IMR-90 (cell line): ENCODE results near the gene RGS14.

Experiments
- CEBPB ChIP-seq: IDR thresholded peaks from 2 replicates; pipeline ENCODE4 v1.6.1; 2012; ENCODE audit warnings: low read depth, low read length, improper control_type of control experiment
- POLR2A ChIP-seq: IDR thresholded peaks from 2 replicates; pipeline ENCODE4 v1.6.1; 2012; ENCODE audit warnings: mild to moderate bottlenecking, low read depth, low read length
- TF ChIP-seq, protein P1 (sequence below): conservative IDR thresholded peaks from 2 replicates; pipeline ENCODE4 v1.5.1; 2012; ENCODE audit warnings: mild to moderate bottlenecking, low read depth, low read length, improper control_type of control experiment

DNA sequence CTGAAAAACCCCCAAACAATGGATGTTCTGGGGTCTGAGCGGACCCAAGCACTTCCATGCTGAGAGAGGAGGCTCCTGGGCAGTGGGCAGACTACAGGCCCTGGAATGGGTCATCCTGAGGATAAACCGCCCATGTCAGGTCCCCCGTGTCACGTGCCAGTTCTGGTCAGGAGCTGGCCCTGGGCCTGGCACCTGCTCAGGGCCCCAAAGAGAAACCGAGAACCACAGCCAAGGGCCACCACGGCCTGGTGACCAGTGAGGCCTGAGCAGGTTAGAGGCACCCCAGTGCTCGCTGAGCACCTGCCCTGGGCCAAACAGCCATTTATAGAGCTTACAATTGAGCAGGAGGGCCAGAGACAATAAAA is 22.0 kb upstream of the RGS14 start:
- TF ChIP-seq POLR2A (no peak), CEBPB (no peak)
- TF ChIP-seq, protein P1, sequence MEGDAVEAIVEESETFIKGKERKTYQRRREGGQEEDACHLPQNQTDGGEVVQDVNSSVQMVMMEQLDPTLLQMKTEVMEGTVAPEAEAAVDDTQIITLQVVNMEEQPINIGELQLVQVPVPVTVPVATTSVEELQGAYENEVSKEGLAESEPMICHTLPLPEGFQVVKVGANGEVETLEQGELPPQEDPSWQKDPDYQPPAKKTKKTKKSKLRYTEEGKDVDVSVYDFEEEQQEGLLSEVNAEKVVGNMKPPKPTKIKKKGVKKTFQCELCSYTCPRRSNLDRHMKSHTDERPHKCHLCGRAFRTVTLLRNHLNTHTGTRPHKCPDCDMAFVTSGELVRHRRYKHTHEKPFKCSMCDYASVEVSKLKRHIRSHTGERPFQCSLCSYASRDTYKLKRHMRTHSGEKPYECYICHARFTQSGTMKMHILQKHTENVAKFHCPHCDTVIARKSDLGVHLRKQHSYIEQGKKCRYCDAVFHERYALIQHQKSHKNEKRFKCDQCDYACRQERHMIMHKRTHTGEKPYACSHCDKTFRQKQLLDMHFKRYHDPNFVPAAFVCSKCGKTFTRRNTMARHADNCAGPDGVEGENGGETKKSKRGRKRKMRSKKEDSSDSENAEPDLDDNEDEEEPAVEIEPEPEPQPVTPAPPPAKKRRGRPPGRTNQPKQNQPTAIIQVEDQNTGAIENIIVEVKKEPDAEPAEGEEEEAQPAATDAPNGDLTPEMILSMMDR, result no peak
